GM18511 (cell line): ENCODE results near the gene CDC42EP4.
A peak's percentile ranks its signal among the peaks of the same experiment; 100 is the strongest.
"Not testable (repeated sequence)": the region's sequence is repeated elsewhere in the genome, so short reads cannot be mapped to it uniquely, and the experiment has no call there.

ENCODE experiments used
- ATAC-seq: cut with Tn5 transposase; IDR thresholded peaks from one replicate; pipeline ENCODE4 v1.9.1; 2021; ENCODE audit warnings: mild to moderate bottlenecking, moderate library complexity; ENCODE audit not compliant: unreplicated experiment

CDC42EP4 gene

DNA sequence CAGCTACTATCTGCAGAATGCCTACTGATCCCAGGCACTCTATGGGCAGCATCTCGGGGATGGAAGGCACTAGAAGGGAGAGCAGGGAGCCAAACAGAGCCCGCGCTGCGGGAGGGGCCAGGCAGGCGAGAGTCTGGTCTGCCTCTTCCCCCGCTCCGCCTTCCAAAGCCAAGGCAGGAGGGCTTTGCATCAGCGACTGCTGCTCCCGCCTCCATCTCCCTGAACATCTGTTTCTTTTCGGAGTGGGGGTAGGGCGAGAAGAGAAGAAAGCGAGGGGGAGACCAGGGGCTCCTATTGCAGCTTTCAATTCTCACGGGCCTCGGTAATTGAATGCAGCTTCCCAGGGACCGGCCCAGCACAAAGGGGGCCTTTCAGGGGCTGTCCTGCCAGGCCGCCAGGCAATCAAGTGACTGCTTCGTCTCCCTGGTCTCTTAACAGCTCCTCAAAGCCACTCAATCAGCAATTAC is 31.4 kb upstream of the CDC42EP4 start:
- ATAC-seq = no peak

DNA sequence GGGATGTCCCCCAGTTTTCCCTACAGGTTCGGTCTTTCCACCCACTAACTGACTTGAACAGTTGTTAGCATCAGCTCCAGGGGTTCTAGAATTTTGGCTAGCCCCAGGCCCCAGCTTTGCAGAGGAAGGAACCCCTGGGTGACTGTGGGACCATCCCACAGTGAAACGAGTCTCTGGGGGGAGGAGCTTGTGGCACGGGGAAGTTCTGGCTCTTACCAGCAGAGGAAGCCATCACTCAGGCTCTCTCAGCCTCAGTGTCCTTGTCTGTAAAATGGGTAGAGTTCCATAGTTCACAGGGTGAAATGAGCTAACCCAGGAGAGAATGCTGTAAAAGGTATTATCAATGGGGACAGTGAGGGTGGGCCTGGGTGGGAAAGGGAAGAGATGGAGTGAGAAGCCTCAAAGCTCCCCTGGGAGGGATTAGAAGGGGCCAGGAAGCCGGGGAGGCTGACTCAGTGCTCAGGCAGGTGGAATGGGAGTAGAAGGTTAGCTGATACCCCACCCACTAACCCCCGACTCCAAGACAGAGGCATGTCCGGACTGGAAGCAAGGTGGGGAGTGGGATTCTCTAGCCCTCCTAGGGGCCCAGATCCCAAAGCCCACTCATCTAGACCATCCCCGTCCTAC is 30.9 kb upstream of the CDC42EP4 start:
- ATAC-seq = no peak

DNA sequence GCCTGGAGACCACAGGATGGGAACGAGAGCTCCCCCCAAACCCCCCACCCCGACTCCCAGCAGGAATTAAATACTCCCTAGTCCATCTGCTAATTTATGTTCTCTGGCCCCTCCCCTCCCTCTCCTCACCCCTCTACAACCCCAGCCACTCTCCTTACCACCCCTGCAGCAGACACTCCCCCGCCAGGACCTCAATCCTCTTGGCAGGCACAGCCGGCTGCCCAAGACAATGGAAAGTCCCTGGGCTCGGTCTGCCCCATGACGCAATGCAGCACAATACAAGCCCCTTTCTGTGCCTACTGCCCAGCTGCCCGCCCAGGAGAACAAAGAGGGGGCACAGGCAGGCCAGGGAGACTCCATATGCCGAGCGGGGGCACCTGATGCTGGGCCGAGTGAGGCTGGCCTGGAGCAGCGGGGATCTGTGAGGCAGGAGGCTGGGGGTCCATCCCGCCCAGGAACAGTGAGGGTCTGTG is 30.3 kb upstream of the CDC42EP4 start:
- ATAC-seq = no peak

- no peak for ATAC-seq
Observed at GRCh38 chr17:73341350-73342049, 29.7 kb upstream of the CDC42EP4 start.

GRCh38 chr17:73340093-73340596 is 28.3 kb upstream of the CDC42EP4 start:
- peak; percentile 49 for ATAC-seq

- ATAC-seq = no peak
Observed at GRCh38 chr17:73338566-73339197, 26.9 kb upstream of the CDC42EP4 start.

GRCh38 chr17:73338050-73338521 is 26.3 kb upstream of the CDC42EP4 start:
- no peak for ATAC-seq

GRCh38 chr17:73337330-73337710 is 25.5 kb upstream of the CDC42EP4 start:
- ATAC-seq = no peak

- no peak for ATAC-seq
Observed at GRCh38 chr17:73336408-73337329, 24.9 kb upstream of the CDC42EP4 start.

DNA sequence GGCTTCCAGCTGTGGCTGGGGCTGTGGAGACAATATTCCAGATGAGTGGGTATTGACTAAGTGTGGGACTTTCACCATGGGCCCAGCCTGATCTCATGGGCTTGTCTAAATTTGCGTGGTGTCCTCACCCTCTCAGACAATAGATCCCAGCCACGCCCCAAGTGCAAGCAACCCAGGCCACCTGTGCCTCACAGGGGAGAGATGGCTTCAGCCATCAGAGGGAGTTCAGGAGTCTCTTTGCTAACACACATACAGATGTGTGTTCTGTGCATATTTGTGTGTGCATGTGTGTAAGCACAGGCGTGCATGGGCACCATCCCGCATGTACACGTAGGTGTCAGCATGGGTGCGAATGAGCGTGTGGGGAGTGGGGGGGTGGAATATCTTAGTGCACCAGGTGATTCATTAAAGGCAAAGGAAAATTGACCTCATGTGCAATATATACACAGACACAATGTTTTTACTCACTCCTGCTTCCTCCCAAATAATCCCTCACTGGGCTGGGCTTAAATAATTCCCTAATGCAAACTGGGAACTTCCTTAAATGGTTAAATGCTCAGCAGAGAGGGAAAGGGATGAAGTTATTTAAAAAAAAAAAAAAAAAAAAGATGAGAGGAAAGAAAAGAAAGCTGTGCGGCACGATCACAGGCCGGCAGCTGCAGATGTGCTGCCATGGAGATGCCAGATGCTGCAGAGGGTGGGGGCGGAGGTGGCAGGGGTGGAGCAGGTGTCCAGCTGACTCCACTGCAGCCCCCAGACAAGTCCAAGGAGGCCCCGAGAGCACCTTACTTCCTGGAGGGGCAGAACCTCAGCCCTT is 24.0 kb upstream of the CDC42EP4 start:
- no peak for ATAC-seq

DNA sequence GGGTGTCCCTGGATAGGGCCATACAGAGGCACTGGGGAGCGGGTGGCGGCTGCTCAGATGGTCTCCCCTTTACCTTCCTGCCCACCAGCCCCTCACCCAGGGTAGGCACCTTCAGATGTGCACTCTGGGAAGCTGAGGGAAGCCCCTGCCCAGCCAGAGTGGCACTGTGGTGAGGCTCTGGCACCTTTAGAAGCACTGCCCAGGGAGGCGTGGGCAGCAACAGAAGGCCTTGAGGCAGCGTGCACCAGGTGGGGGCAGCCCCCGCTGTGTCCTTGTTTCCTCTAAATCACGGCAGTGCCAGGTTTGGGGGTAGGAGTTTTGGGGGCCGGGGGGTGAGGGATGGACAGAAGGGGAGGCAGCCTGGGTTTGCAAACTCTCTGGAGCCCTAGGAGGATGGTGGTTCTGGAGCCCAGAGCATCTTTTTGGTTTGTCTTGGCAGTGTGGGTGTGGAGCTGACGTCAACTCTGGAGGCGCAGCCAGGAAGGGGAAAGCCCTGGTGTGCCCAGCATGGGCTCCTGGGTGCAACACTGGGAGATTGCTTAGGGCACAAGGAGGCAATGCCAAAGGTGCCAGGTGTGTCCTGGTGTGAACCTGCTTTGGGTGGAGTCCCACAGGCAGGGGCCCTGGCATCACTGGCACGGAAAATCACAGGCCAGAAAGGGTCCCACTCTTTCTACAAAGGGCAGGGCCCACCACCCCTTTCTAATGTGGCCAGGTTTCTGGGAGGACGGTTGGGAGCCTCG is 23.1 kb upstream of the CDC42EP4 start:
- no peak for ATAC-seq

- ATAC-seq = not testable (repeated sequence)
Observed at GRCh38 chr17:73333445-73333844, 21.6 kb upstream of the CDC42EP4 start.

GRCh38 chr17:73331060-73331459 is 19.3 kb upstream of the CDC42EP4 start:
- ATAC-seq = no peak

GRCh38 chr17:73327676-73328075 is 15.9 kb upstream of the CDC42EP4 start:
- ATAC-seq = no peak

GRCh38 chr17:73325527-73325842 is 13.7 kb upstream of the CDC42EP4 start:
- no peak for ATAC-seq

DNA sequence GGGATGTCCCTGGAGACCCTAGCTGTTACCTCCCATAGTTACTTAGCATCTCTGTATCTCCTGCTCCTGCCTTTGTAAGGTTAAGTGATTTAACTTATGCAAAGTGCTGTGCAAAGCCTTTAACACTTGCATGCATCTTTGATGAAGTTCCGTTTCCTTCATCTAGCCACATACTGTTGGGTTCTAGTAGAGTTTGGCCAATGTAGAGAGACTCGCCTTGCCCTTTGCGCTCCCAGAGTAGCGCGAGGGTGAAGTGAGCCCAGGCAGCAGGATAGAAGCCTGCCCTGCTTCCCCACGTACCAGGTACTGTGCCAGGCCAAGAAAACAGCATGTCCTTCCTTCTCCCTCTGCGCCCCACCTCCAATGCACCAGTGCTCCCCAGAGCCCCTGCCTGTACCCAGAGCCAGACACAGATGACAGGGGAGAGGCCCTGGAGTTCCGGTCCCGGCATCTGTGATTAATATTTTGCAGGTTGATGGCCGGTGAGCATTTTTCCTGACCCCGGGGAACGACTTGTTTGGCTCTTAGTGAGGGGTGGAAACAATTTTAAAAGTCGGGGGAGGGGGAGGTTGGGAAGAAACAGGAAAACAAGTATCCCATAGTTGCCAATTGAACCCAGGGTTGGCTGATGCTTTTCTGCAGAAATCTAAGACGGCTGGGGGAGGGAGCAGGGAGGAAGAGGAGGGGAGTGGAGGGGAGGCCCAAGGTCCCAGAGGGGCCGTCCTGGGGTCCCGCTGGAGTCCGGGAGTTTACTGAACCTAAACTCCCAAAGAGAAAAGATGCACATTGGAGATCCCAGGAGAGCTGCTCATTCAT is 13.1 kb upstream of the CDC42EP4 start:
- ATAC-seq = no peak

DNA sequence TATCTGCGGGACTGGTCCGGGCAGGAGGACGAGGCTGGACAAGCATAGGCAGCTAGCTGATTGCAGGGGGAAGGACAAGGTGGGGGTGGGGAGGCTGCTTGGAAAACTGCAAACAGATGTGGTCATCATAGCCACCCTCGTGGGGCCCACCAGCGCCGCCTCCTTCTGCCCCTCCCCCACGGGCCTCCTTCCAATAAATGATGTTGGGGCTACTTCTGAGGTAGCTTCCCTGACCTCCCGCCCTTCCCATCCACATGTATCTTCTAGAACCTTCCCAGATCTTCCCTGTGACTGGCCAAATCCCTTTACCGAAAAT is 12.3 kb upstream of the CDC42EP4 start:
- ATAC-seq = no peak

- no peak for ATAC-seq
Observed at GRCh38 chr17:73323409-73324159, 11.8 kb upstream of the CDC42EP4 start.
